Lower leg skin (tissue), 3 donors: ENCODE measurements around the gene MAPK9.

ENCODE experiments used
- CTCF ChIP-seq, 3 donors: fragments of 450-650 bp; IDR thresholded peaks; one replicate each; pipeline ENCODE4 v1.5.1; 2016; ENCODE audit warnings: antibody characterized with exemption in 3 of 3, mild to moderate bottlenecking in 3 of 3, moderate library complexity in 2 of 3
- POLR2A ChIP-seq, 2 donors: fragments of 450-650 bp; IDR thresholded peaks; one replicate each; pipeline ENCODE4 v1.6.1; 2016 to 2017; ENCODE audit warnings: antibody characterized with exemption in 2 of 2, mild to moderate bottlenecking in 1 of 2, moderate library complexity in 1 of 2

GRCh38 chr5:180209137-180209581, 82.7 kb downstream of the MAPK9 start, which contains the start of gene RASGEF1C:
- TF ChIP-seq POLR2A (IDR thresholded peaks at IDR 0.05): no peak
- TF ChIP-seq CTCF (IDR thresholded peaks at IDR 0.05): no peak
